ES-I3 (cell line): Measurements from ENCODE around the gene CLCN6.

ENCODE experiments used
- H3K36me3 ChIP-seq: 2 replicates; pipeline ENCODE4 v1.6.1; 2013; ENCODE audit warnings: mild to moderate bottlenecking, low read length, control low read depth, moderate library complexity; ENCODE audit not compliant: insufficient read depth
- H3K4me1 ChIP-seq: 2 replicates; pipeline ENCODE4 v1.6.1; 2013; ENCODE audit warnings: mild to moderate bottlenecking, control low read depth, low read length; ENCODE audit not compliant: insufficient read depth
- H3K9ac ChIP-seq: 2 replicates; pipeline ENCODE4 v1.6.1; 2013; ENCODE audit warnings: low read depth, mild to moderate bottlenecking, low read length, moderate library complexity
- H3K9me3 ChIP-seq: 2 replicates; pipeline ENCODE4 v1.6.1; 2013; ENCODE audit warnings: mild to moderate bottlenecking, low read length, moderate library complexity; ENCODE audit not compliant: control insufficient read depth, insufficient read depth

The CLCN6 gene

GRCh38 chr1:11857164-11857851 lies 51.3 kb downstream of the CLCN6 start:
- H3K9ac ChIP-seq, result no peak overlapping the region
- H3K9me3 ChIP-seq, result no peaks in the 10 kb centered on the region
- H3K4me1 ChIP-seq, result no peaks in the 10 kb centered on the region
- no peaks in the 10 kb centered on the region for H3K36me3 ChIP-seq

- no peaks in the 10 kb centered on the region for H3K36me3 ChIP-seq
- no peaks in the 10 kb centered on the region for H3K4me1 ChIP-seq
- H3K9me3 ChIP-seq, result no peaks in the 10 kb centered on the region
- 0 out of 2 replicates have a peak overlapping the region, but pooled peaks have one; percentile 2 for H3K9ac ChIP-seq
Observed at GRCh38 chr1:11858158-11858557, 52.2 kb downstream of the CLCN6 start.

GRCh38 chr1:11858613-11858967 lies 52.6 kb downstream of the CLCN6 start, which contains the start of gene NPPB:
Gene NPPB, minus strand, starts transcription at chr1:11858945. Its CDS starts 112 bp downstream, at chr1:11858833.
- peak within 1 kb of the TSS; percentile 19; the same call in 1 of the 2 replicates for H3K9ac ChIP-seq
- no peaks in the 10 kb centered on the region for H3K9me3 ChIP-seq
- no peaks in the 10 kb centered on the region for H3K36me3 ChIP-seq
- H3K4me1 ChIP-seq, result no peaks in the 10 kb centered on the region

- no peaks in the 10 kb centered on the region for H3K4me1 ChIP-seq
- H3K9ac ChIP-seq, result peak overlapping the region; percentile 19; the same call in 1 of the 2 replicates
- H3K9me3 ChIP-seq, result no peaks in the 10 kb centered on the region
- no peaks in the 10 kb centered on the region for H3K36me3 ChIP-seq
Observed at GRCh38 chr1:11858968-11859871, 53.2 kb downstream of the CLCN6 start.

DNA sequence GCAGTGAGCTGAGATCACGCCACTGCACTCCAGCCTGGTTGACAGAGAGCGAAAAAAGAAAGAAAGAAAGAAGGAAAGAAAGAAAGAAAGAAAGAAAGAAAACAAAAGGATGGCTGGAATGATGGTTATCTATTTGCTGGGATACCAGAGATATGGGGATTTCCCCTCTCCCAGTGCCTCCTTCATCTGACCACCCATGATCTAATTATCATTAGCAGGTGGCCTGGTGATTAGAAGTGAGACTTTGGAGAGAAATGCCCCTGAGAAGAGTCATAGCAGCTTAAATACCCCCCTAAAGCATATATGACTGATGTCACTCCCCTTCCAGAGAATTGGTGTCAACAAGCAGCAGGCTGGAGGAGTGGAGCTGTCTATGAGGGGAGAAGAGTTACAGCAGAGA lies 54.1 kb downstream of the CLCN6 start:
- Histone ChIP-seq H3K9me3 (no peaks in the 10 kb centered on the region), H3K9ac (no peak overlapping the region), H3K36me3 (no peaks in the 10 kb centered on the region), H3K4me1 (no peaks in the 10 kb centered on the region)

GRCh38 chr1:11860587-11860986 lies 54.6 kb downstream of the CLCN6 start:
- Histone ChIP-seq H3K4me1 (no peaks in the 10 kb centered on the region), H3K9me3 (no peaks in the 10 kb centered on the region), H3K9ac (no peak overlapping the region), H3K36me3 (no peaks in the 10 kb centered on the region)

GRCh38 chr1:11862890-11863289 lies 56.9 kb downstream of the CLCN6 start:
- Histone ChIP-seq H3K9me3 (no peaks in the 10 kb centered on the region), H3K9ac (no peak overlapping the region), H3K4me1 (no peaks in the 10 kb centered on the region), H3K36me3 (no peaks in the 10 kb centered on the region)

- Histone ChIP-seq H3K36me3 (no peaks in the 10 kb centered on the region), H3K9me3 (no peaks in the 10 kb centered on the region), H3K9ac (no peak overlapping the region), H3K4me1 (0 out of 2 replicates have a peak, but pooled peaks cover 2% of the 10 kb centered on the region)
Observed at GRCh38 chr1:11868331-11868980, 62.5 kb downstream of the CLCN6 start.

- H3K4me1 ChIP-seq, result 0 out of 2 replicates have a peak, but pooled peaks cover 5% of the 10 kb centered on the region
- no peaks in the 10 kb centered on the region for H3K9me3 ChIP-seq
- no peak overlapping the region for H3K9ac ChIP-seq
- H3K36me3 ChIP-seq, result no peaks in the 10 kb centered on the region
Observed at GRCh38 chr1:11869104-11869503, 63.1 kb downstream of the CLCN6 start.

DNA sequence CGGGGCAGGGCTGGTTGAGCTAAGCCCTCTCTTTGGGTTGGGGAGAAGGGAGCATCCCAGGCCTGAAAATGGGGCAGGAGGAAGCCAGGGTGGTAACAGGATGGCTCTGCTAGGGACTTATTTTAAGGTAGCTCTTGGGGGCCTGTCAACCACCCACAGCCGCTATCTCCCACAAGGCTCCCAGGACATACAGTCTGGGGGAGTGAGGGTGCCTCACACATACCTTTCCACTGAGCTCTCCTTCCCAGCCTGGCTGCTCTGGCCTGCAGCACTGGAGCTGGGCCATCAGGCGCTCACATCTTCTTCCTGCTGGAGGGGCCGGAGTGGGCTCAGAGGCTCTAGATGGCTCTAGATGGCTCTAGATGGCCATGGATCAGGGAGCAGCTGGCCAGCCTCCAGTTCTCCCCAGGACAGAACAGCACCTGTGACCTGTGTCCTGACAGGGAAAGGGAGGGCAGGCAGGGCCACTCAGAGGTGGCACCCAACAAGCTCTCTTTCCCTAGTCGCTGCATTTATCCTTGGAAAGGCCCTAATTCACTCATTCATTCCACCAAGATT lies 63.7 kb downstream of the CLCN6 start:
- Histone ChIP-seq H3K9ac (no peak overlapping the region), H3K4me1 (peaks cover 5% of the 10 kb centered on the region; the same call in 1 of the 2 replicates), H3K9me3 (no peaks in the 10 kb centered on the region), H3K36me3 (no peaks in the 10 kb centered on the region)

DNA sequence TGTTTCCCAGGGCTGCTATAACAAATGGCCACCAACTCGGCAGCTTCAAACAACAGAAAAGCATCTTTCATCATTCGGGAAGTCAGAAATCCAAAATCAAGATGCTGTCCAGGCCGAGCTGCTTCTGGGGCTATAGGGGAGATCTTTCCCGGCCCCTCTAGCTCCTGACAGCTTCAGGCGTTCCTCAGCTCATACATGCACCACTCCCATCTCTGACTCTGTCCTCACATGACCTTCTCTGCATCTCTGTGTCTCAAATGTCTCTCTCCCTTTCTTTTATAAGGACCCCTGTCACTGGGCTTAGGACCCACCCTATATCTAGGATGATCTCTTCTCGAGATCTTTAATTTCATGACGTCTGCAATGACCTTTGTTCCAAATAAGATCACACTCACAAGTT lies 66.6 kb downstream of the CLCN6 start:
- no peaks in the 10 kb centered on the region for H3K36me3 ChIP-seq
- no peak overlapping the region for H3K9ac ChIP-seq

DNA sequence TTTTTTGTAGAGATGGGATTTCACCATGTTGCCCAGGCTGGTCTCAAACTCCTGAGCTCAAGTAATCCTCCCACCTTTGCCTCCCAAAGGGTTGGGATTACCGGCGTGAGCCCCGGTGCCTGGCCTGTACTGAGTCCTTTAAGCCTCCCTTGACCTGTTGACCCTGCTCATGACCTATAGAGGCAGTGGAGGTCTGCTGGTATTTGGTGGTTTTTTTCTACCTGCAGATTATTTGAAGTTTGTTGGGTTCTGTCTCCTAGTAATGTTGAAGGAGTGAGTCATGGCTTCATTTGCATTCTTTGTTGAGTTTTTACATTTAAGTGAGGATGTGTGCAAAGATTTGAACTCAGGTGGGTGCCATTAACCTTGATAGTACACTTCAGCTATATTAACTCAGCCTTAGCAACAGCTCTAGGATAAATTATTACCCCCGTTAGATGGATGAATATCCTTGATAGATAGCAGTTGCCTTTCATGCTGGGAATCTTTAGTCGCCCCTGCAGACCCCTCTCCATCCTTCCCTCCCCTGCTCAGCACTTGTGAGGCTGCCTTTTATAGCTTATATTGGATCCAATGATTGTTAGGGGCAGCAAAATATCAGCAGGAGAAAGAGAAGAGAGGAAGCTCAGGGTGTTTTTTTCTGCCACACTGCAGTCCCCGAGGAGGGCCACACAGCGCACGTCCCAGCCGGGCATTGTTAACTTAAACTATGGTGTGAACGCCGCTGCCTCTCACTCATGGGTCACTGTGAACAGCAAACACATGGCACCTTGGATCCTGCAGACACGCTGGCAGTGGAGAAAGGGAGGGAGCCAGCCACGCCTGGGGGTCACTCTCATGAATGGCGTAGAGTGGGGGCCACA lies 67.6 kb downstream of the CLCN6 start:
- Histone ChIP-seq H3K4me1 (peaks cover 5% of the 10 kb centered on the region; the same call in 1 of the 2 replicates), H3K36me3 (no peaks in the 10 kb centered on the region), H3K9me3 (no peaks in the 10 kb centered on the region), H3K9ac (no peak overlapping the region)

More for the DNA sequence above, 66.6 kb downstream of the CLCN6 start:
- H3K9me3 ChIP-seq, result no peaks in the 10 kb centered on the region
- peaks cover 5% of the 10 kb centered on the region; the same call in 1 of the 2 replicates for H3K4me1 ChIP-seq

DNA sequence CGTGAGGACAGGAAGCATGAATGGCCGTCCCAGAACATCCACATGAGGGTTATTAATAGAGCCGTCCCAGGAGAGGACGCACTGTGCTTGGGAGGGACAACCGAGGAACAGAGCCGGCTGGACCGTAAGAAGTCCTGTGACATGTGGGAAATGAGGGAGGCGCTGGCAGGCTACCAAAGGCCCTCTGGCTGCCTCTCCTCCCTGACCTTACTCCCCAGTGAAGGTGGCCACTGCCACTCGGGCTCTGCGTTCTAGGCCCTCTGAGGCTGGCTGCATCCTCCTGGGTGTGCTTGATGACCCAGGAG lies 68.2 kb downstream of the CLCN6 start:
- Histone ChIP-seq H3K4me1 (peaks cover 5% of the 10 kb centered on the region; the same call in 1 of the 2 replicates), H3K36me3 (no peaks in the 10 kb centered on the region), H3K9ac (no peak overlapping the region), H3K9me3 (no peaks in the 10 kb centered on the region)
